GM12878 (cell line): Measurements from ENCODE around the gene ADIG. TPM values are rescaled to one million over a fixed set of nuclear protein-coding genes. Genes with fewer than 3 reads are reported as not detected.

Experiments
- ATAC-seq: fragments of 200-7000 bp; cut with Tn5 transposase; 3 replicates; pipeline ENCODE4 v1.9.1; 2020; ENCODE audit warnings: mild to moderate bottlenecking, moderate library complexity
- BruUV-seq: library from RNA; stranded (reverse); fragments of 400-500 nt; replicated peaks from 2 replicates; lab custom pipeline; 2021; lab: Mats Ljungman, UMichigan
- CTCF ChIA-PET: fragments of 300-600 bp; sonication (Branson Sonifier 250); formaldehyde crosslinking; extraction: SDS; loops from one replicate; lab custom pipeline; 2021; ENCODE audit warnings: inconsistent platforms; lab: Yijun Ruan, JAX
- POLR2A ChIA-PET: fragments of 350-600 bp; formaldehyde crosslinking; extraction: SDS; loops from one replicate; lab custom pipeline; 2021; ENCODE audit warnings: inconsistent platforms; lab: Charles Lee
- RAD21 ChIA-PET: fragments of 300-600 bp; sonication (Branson Sonifier 250); formaldehyde crosslinking; loops from one replicate; lab custom pipeline; 2023; ENCODE audit warnings: antibody characterized with exemption; ENCODE audit not compliant: unreplicated experiment; lab: Charles Lee
- SMC1A ChIA-PET: fragments of 300-600 bp; sonication (Branson Sonifier 250); formaldehyde crosslinking; loops from one replicate; lab custom pipeline; 2023; ENCODE audit not compliant: unreplicated experiment, uncharacterized antibody; lab: Charles Lee
- DNase-seq: peaks from one replicate; pipeline ENCODE4 v3.0.0-alpha.2; 2011; ENCODE audit warnings: low read depth, low spot score
- FAIRE-seq: peaks from 3 replicates; lab custom pipeline; 2011; peaks lifted over from hg19 to GRCh38; lab: Jason Lieb, UNC
- H2AFZ ChIP-seq: 2 replicates; pipeline ENCODE4 v1.6.0; 2011; ENCODE audit warnings: low read depth, low read length, control low read depth; ENCODE audit not compliant: control insufficient read depth
- H3K27ac ChIP-seq: 2 replicates; pipeline ENCODE4 v1.5.1; 2011; ENCODE audit warnings: control low read depth; ENCODE audit not compliant: control insufficient read depth, insufficient read depth
- H3K27me3 ChIP-seq, 2 experiments: replicated peaks in 1 of 2; 2 replicates each; pipeline versions ENCODE4 v1.6.0 to v1.6.1; 2011; ENCODE audit warnings: low read length in 1 of 2; ENCODE audit not compliant: control insufficient read depth in 2 of 2, insufficient read depth in 2 of 2
- H3K36me3 ChIP-seq, 2 experiments: 2 replicates each; pipeline ENCODE4 v1.5.1; 2011; ENCODE audit warnings: low read length in 1 of 2; ENCODE audit not compliant: control insufficient read depth in 2 of 2, insufficient read depth in 2 of 2
- H3K4me1 ChIP-seq: 2 replicates; pipeline ENCODE4 v1.6.1; 2011; ENCODE audit warnings: mild to moderate bottlenecking, low read length, moderate library complexity, mixed read lengths; ENCODE audit not compliant: control insufficient read depth, insufficient read depth
- H3K4me2 ChIP-seq: 2 replicates; pipeline ENCODE4 v1.6.0; 2011; ENCODE audit warnings: control low read depth; ENCODE audit not compliant: control insufficient read depth, insufficient read depth
- H3K4me3 ChIP-seq: fragments of 200-600 bp; sonication (generic); 2 replicates; pipeline ENCODE4 v1.5.1; 2016
- H3K79me2 ChIP-seq: 2 replicates; pipeline ENCODE4 v1.6.0; 2011; ENCODE audit warnings: low read length; ENCODE audit not compliant: control insufficient read depth, insufficient read depth
- H3K9ac ChIP-seq: 2 replicates; pipeline ENCODE4 v1.8.0; 2011; ENCODE audit warnings: low read length, control low read depth, mixed read lengths; ENCODE audit not compliant: control insufficient read depth, insufficient read depth
- H3K9me3 ChIP-seq: replicated peaks from 3 replicates; pipeline ENCODE4 v1.5.1; 2011; ENCODE audit warnings: mild to moderate bottlenecking, low read length; ENCODE audit not compliant: control insufficient read depth, insufficient read depth
- H4K20me1 ChIP-seq: 2 replicates; pipeline ENCODE4 v1.6.0; 2011; ENCODE audit not compliant: control insufficient read depth, insufficient read depth
- CBFB ChIP-seq: IDR thresholded peaks from 2 replicates; pipeline ENCODE4 v1.6.1; 2016; ENCODE audit warnings: antibody characterized with exemption, low read depth
- CEBPB ChIP-seq, 2 experiments: fragments of 150-350 bp in 1 of 2; IDR thresholded peaks; 2 replicates each; pipeline ENCODE4 v1.6.1; 2012 to 2014; ENCODE audit warnings: low read depth in 2 of 2, low read length in 2 of 2, borderline replicate concordance in 1 of 2, inconsistent platforms in 1 of 2
- CHD4 ChIP-seq: fragments of 200-600 bp; sonication (generic); IDR thresholded peaks from 2 replicates; pipeline ENCODE4 v1.6.1; 2016; ENCODE audit warnings: mild to moderate bottlenecking
- E2F4 ChIP-seq: IDR thresholded peaks from 2 replicates; pipeline ENCODE4 v1.6.1; 2012; ENCODE audit warnings: low read depth, low read length, improper control_type of control experiment
- EED ChIP-seq: sonication (generic); IDR thresholded peaks from 2 replicates; pipeline ENCODE4 v1.6.1; 2016; ENCODE audit warnings: antibody characterized with exemption, low read depth
- FOXM1 ChIP-seq: IDR thresholded peaks from 2 replicates; pipeline ENCODE4 v1.6.1; 2012; ENCODE audit warnings: low read depth, mild to moderate bottlenecking, inconsistent platforms, low read length, moderate library complexity
- HDAC6 ChIP-seq: fragments of 200-600 bp; sonication (generic); IDR thresholded peaks from one replicate; pipeline ENCODE4 v1.8.0; 2017; ENCODE audit warnings: antibody characterized with exemption; ENCODE audit not compliant: unreplicated experiment
- JUND ChIP-seq: IDR thresholded peaks from 2 replicates; pipeline ENCODE4 v1.6.1; 2012; ENCODE audit warnings: low read depth, mild to moderate bottlenecking, low read length, improper control_type of control experiment, moderate library complexity
- MEF2B ChIP-seq: fragments of 450-650 bp; IDR thresholded peaks from 2 replicates; pipeline ENCODE4 v1.6.1; 2018; ENCODE audit warnings: mild to moderate bottlenecking, moderate library complexity; ENCODE audit not compliant: partially characterized antibody, poor library complexity, severe bottlenecking
- NFYB ChIP-seq: IDR thresholded peaks from 2 replicates; pipeline ENCODE4 v1.6.1; 2011; ENCODE audit warnings: low read depth, mild to moderate bottlenecking, low read length, improper control_type of control experiment, moderate library complexity; ENCODE audit not compliant: insufficient read depth
- NRF1 ChIP-seq: conservative IDR thresholded peaks from 2 replicates; pipeline ENCODE4 v1.6.1; 2011; ENCODE audit warnings: mild to moderate bottlenecking, low read depth, low read length, improper control_type of control experiment
- PAX8 ChIP-seq: fragments of 450-650 bp; IDR thresholded peaks from 2 replicates; pipeline ENCODE4 v1.6.1; 2017; ENCODE audit warnings: mild to moderate bottlenecking, moderate library complexity
- POLR2AphosphoS2 ChIP-seq: IDR thresholded peaks from 2 replicates; pipeline ENCODE4 v1.6.1; 2011; ENCODE audit warnings: low read depth, mild to moderate bottlenecking, low read length, improper control_type of control experiment, moderate library complexity
- SMARCA5 ChIP-seq: fragments of 450-650 bp; IDR thresholded peaks from 2 replicates; pipeline ENCODE4 v1.6.1; 2017; ENCODE audit warnings: mild to moderate bottlenecking
- SREBF1 ChIP-seq: IDR thresholded peaks from 2 replicates; pipeline ENCODE4 v1.6.1; 2012; ENCODE audit warnings: mild to moderate bottlenecking, low read length
- TCF7 ChIP-seq: IDR thresholded peaks from 2 replicates; pipeline ENCODE4 v1.6.1; 2014; ENCODE audit warnings: antibody characterized with exemption, borderline replicate concordance
- ZNF207 ChIP-seq: fragments of 450-650 bp; IDR thresholded peaks from 2 replicates; pipeline ENCODE4 v1.6.1; 2014; ENCODE audit warnings: antibody characterized with exemption, mild to moderate bottlenecking, borderline replicate concordance
- ZNF384 ChIP-seq: IDR thresholded peaks from 2 replicates; pipeline ENCODE4 v1.6.1; 2012; ENCODE audit warnings: low read depth, mild to moderate bottlenecking, low read length, improper control_type of control experiment, borderline replicate concordance
- WGBS: methylation state at CpG from one replicate; pipeline ENCODE4 v1.1.6; 2016; ENCODE audit warnings: low lambda C conversion rate; ENCODE audit not compliant: insufficient replicate concordance, insufficient coverage; ENCODE audit errors: missing lambda C conversion rate; 5-methylcytosine and 5-hydroxymethylcytosine counted together
- in situ Hi-C: fragments of 300-500 bp; cut with MboI; formaldehyde crosslinking; loops from 9 replicates; pipeline ENCODE4 v1.14.3; 2018; ENCODE audit warnings: mixed read lengths
- intact Hi-C: fragments of 100-400 bp; cut with micrococcal nuclease; formaldehyde crosslinking; loops from one replicate; pipeline ENCODE4 v1.14.2; 2022; ENCODE audit not compliant: unreplicated experiment
- polyA plus RNA-seq, 11 experiments: library from polyadenylated mRNA; depleted of rRNA in 4 of 11; unstranded in 6 of 11; stranded (reverse) in 5 of 11; fragments of >200 nt; fragmentation: Nextera tagmentation in 4 of 11; fragmentation: Illumina TruSeq in 1 of 11; extraction: Ambion mirVana in 4 of 11; extraction: Trizol in 1 of 11; gene quantifications; 1 replicate in 1 of 11; 2 replicates in 10 of 11; pipeline versions ENCODE4 v1.2.1 to v1.2.3, GENCODE V29; 2011 to 2016; ENCODE audit warnings: inconsistent platforms in 2 of 11, missing spikeins in 2 of 11, low read depth in 1 of 11
- total RNA-seq, 4 experiments: library from RNA; depleted of rRNA in 3 of 4; stranded (reverse); fragments of >200 nt in 3 of 4; fragmentation: Illumina TruSeq in 1 of 4; extraction: Trizol in 1 of 4; gene quantifications; 2 replicates each; pipeline versions ENCODE4 v1.2.1 to v1.2.3, GENCODE V29; 2013 to 2021
- TF ChIP-seq, protein P1 (sequence below): fragments of 150-350 bp; IDR thresholded peaks from 2 replicates; pipeline ENCODE4 v1.6.1; 2014; ENCODE audit warnings: mild to moderate bottlenecking, low read depth, low read length

The ADIG gene
- total and polyA plus RNA-seq, 10 of the 15 experiments (the other 5 are each of a cell fraction or from before 2014, with no cell fraction given), result not detected

DNA sequence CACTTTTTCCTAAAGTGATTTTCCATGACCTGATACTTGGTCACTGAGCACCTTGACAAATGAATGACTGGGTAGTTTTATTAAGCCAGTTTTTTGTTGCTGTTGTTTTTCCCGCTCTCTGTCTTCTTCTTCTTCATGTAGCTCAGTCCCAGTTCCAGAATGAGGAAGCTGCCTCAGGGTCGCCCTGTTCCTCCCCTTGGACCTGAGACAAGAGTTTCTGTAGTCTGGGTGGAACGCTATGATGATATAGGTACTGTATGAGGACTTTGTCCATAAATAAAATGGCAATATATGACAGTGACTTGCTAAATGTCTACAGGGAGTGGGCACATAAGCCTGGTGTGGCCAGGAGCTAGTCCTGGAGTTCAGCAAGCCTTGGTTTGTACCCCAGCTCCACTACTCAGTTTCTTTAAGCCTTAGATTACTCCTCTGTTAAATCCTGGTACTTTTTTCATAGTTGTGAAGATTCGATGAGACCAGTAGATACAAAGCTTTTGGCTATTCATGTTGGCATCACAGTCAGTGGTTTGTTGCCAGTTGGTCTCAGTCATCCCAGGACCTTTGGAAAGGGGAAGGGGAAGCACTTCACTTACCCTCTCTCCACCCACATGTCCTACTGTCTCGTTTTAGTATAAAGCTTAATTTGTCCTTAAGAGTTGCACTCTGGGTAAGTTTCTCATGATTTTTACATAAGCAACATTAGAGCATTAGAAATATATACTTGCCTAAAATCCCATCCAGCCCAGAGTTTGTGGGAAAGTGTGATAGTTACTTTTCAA, 11.1 kb upstream of the ADIG start (continued):
- TF ChIP-seq MEF2B (no peak), NRF1 (no peak), E2F4 (no peak), CBFB (no peak), EED (no peak), ZNF384 (no peak), PAX8 (no peak)

- H3K27ac ChIP-seq, result no peak overlapping the region
- ATAC-seq, result no peak
- H2AFZ ChIP-seq, result no peak overlapping the region
- no peaks in the 10 kb centered on the region for H3K9me3 ChIP-seq
- ChIA-PET POLR2A (no interaction called here), RAD21 (no interaction called here), CTCF (no interaction called here), SMC1A (no interaction called here)
- H3K36me3 ChIP-seq, result peaks cover 1 to 8% of the 10 kb centered on the region in 2 experiments; a peak in 2 of 4 replicates
- WGBS, result 97% methylated on average over 7 of the region's 7 CpGs
- no peak overlapping the region for H3K4me3 ChIP-seq
- no peaks in the 10 kb centered on the region for H4K20me1 ChIP-seq
- intact Hi-C loops, result no loop called here
- in situ Hi-C loops, result no loop called here
- BruUV-seq, result no TSS peak
- no peaks in the 10 kb centered on the region for H3K79me2 ChIP-seq
- DNase-seq, result no peak
- no peak overlapping the region for H3K4me2 ChIP-seq
- FAIRE-seq, result no peak
- no peaks in the 10 kb centered on the region for H3K4me1 ChIP-seq
- no peaks in the 10 kb centered on the region for H3K27me3 ChIP-seq
- H3K9ac ChIP-seq, result no peak overlapping the region
- TF ChIP-seq HDAC6 (no peak), NFYB (no peak), SMARCA5 (no peak), CHD4 (no peak), POLR2AphosphoS2 (no peak), CEBPB (IDR thresholded peaks at IDR 0.05; ENCODE audit: borderline replicate concordance in 1 of 2, low read depth in 2 of 2, low read length in 2 of 2) (no peak), FOXM1 (no peak), JUND (no peak), SREBF1 (no peak), ZNF207 (no peak), TCF7 (no peak)
- TF ChIP-seq, protein P1, sequence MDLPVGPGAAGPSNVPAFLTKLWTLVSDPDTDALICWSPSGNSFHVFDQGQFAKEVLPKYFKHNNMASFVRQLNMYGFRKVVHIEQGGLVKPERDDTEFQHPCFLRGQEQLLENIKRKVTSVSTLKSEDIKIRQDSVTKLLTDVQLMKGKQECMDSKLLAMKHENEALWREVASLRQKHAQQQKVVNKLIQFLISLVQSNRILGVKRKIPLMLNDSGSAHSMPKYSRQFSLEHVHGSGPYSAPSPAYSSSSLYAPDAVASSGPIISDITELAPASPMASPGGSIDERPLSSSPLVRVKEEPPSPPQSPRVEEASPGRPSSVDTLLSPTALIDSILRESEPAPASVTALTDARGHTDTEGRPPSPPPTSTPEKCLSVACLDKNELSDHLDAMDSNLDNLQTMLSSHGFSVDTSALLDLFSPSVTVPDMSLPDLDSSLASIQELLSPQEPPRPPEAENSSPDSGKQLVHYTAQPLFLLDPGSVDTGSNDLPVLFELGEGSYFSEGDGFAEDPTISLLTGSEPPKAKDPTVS, result no peak
These were observed 7.6 kb upstream of the ADIG start for GRCh38 chr20:38573413-38573812.
